Tibial artery (tissue), 4 donors: ENCODE results near the gene HSD11B1L.

Source experiments
- DNase-seq, 2 donors: peaks; one replicate each; pipeline ENCODE4 v3.0.0-alpha.2; 2019
- H3K27ac ChIP-seq, 2 donors: fragments of 200-600 bp; sonication (generic) in 1 of 2; 1 replicate in 1 of 2; 2 replicates in 1 of 2; pipeline ENCODE4 v1.5.1; 2018 to 2019; ENCODE audit warnings: mild to moderate bottlenecking in 1 of 2
- H3K27me3 ChIP-seq, 2 donors: fragments of 200-600 bp; sonication (generic) in 1 of 2; one replicate each; pipeline versions ENCODE4 v1.5.1 to v1.6.0; 2016 to 2019
- H3K36me3 ChIP-seq, 3 donors: fragments of 200-600 bp; sonication (generic) in 2 of 3; one replicate each; pipeline ENCODE4 v1.5.1; 2016 to 2019; ENCODE audit warnings: mild to moderate bottlenecking in 2 of 3
- H3K4me1 ChIP-seq, 4 donors: fragments of 200-600 bp; sonication (generic) in 2 of 4; 1 replicate in 3 of 4; 2 replicates in 1 of 4; pipeline ENCODE4 v1.5.1; 2016 to 2019
- H3K4me3 ChIP-seq, 2 donors: fragments of 200-600 bp; sonication (generic) in 1 of 2; 1 replicate in 1 of 2; 2 replicates in 1 of 2; pipeline ENCODE4 v1.5.1; 2018 to 2019; ENCODE audit warnings: mild to moderate bottlenecking in 2 of 2
- H3K9me3 ChIP-seq, 3 donors: fragments of 200-600 bp; sonication (generic) in 1 of 3; one replicate each; pipeline ENCODE4 v1.5.1; 2016 to 2019
- CTCF ChIP-seq, 2 experiments: fragments of 200-600 bp in 1 of 2; fragments of 450-650 bp in 1 of 2; IDR thresholded peaks; one replicate each; pipeline ENCODE4 v1.5.1; 2017 to 2019; ENCODE audit warnings: antibody characterized with exemption in 2 of 2, mild to moderate bottlenecking in 1 of 2, moderate library complexity in 1 of 2
- intact Hi-C: fragments of 100-400 bp; cut with DNase I; formaldehyde crosslinking; loops from one replicate; pipeline ENCODE4 v1.15.0; 2023; ENCODE audit warnings: low total_unique reads

HSD11B1L gene

GRCh38 chr19:5667751-5668271 lies 13.0 kb upstream of the HSD11B1L start:
- H3K4me1 ChIP-seq: no peaks in the 10 kb centered on the region
- no peaks in the 10 kb centered on the region for H3K9me3 ChIP-seq
- DNase-seq: no peak
- no peak overlapping the region for H3K27ac ChIP-seq
- no peaks in the 10 kb centered on the region for H3K27me3 ChIP-seq
- peaks cover 67 to 87% (median 70%) of the 10 kb centered on the region in 3 donors for H3K36me3 ChIP-seq
- TF ChIP-seq CTCF (IDR thresholded peaks at IDR 0.05): no peak
- no peak overlapping the region for H3K4me3 ChIP-seq
- intact Hi-C loops: no loop called here

GRCh38 chr19:5669212-5669611 lies 11.6 kb upstream of the HSD11B1L start:
- intact Hi-C loops: no loop called here
- Histone ChIP-seq H3K4me3 (no peak overlapping the region), H3K27me3 (no peaks in the 10 kb centered on the region), H3K9me3 (no peaks in the 10 kb centered on the region), H3K4me1 (no peaks in the 10 kb centered on the region), H3K27ac (no peak overlapping the region), H3K36me3 (peaks cover 53 to 73% (median 56%) of the 10 kb centered on the region in 3 donors)
- DNase-seq: no peak
- no peak for TF ChIP-seq CTCF (IDR thresholded peaks at IDR 0.05)

GRCh38 chr19:5671600-5671999 lies 9.2 kb upstream of the HSD11B1L start:
- Histone ChIP-seq H3K36me3 (peaks cover 29 to 49% (median 32%) of the 10 kb centered on the region in 3 donors), H3K9me3 (no peaks in the 10 kb centered on the region), H3K27ac (no peak overlapping the region), H3K4me1 (no peaks in the 10 kb centered on the region), H3K4me3 (no peak overlapping the region), H3K27me3 (no peaks in the 10 kb centered on the region)
- no peak for TF ChIP-seq CTCF (IDR thresholded peaks at IDR 0.05)
- no peak for DNase-seq
- intact Hi-C loops: no loop called here

- no peaks in the 10 kb centered on the region for H3K27me3 ChIP-seq
- peaks cover 16 to 41% (median 19%) of the 10 kb centered on the region in 3 donors for H3K36me3 ChIP-seq
- no peak overlapping the region for H3K27ac ChIP-seq
- DNase-seq: no peak
- intact Hi-C loops: no loop called here
- H3K9me3 ChIP-seq: no peaks in the 10 kb centered on the region
- no peak overlapping the region for H3K4me3 ChIP-seq
- no peaks in the 10 kb centered on the region for H3K4me1 ChIP-seq
- no peak for TF ChIP-seq CTCF (IDR thresholded peaks at IDR 0.05)
Measured at GRCh38 chr19:5672708-5673459, 7.9 kb upstream of the HSD11B1L start.

- TF ChIP-seq CTCF (IDR thresholded peaks at IDR 0.05): no peak
- Histone ChIP-seq H3K27me3 (no peaks in the 10 kb centered on the region), H3K4me1 (peaks cover 0 to 2% (median 0%) of the 10 kb centered on the region in 4 donors), H3K4me3 (no peak overlapping the region), H3K36me3 (peaks cover 10 to 40% (median 13%) of the 10 kb centered on the region in 3 donors), H3K9me3 (no peaks in the 10 kb centered on the region), H3K27ac (no peak overlapping the region)
- intact Hi-C loops: no loop called here
- no peak for DNase-seq
Measured at GRCh38 chr19:5673752-5674151, 7.1 kb upstream of the HSD11B1L start.
